HepG2 (cell line): ENCODE results near the gene TVP23A. TPM values are rescaled to one million over a fixed set of nuclear protein-coding genes. Genes with fewer than 3 reads are reported as not detected.

Experiments used
- HCFC1 ChIP-seq: fragments of 150-350 bp; IDR thresholded peaks from 2 replicates; pipeline ENCODE4 v1.6.1; 2014; ENCODE audit warnings: low read depth, low read length
- HMGA1 ChIP-seq: sonication (generic); formaldehyde crosslinking; conservative IDR thresholded peaks from 2 replicates; pipeline ENCODE4 v1.4.0; 2020; ENCODE audit warnings: missing genetic modification reagents
- MED8 ChIP-seq: sonication (generic); formaldehyde crosslinking; IDR thresholded peaks from 2 replicates; pipeline ENCODE4 v1.8.1; 2023; ENCODE audit warnings: mild to moderate bottlenecking, missing genetic modification reagents; ENCODE audit not compliant: insufficient replicate concordance
- RFX3 ChIP-seq: IDR thresholded peaks from 2 replicates; pipeline ENCODE4 v1.6.1; 2016; ENCODE audit warnings: missing biosample characterization, missing genetic modification reagents
- SMAD1 ChIP-seq: sonication (generic); formaldehyde crosslinking; IDR thresholded peaks from 2 replicates; pipeline ENCODE4 v1.4.0; 2020; ENCODE audit warnings: missing genetic modification reagents, low read depth, mild to moderate bottlenecking, borderline replicate concordance
- ZNF430 ChIP-seq: sonication (generic); formaldehyde crosslinking; IDR thresholded peaks from 2 replicates; pipeline ENCODE4 v1.9.0; 2021; ENCODE audit warnings: mild to moderate bottlenecking, missing genetic modification reagents
- ZNF792 ChIP-seq: IDR thresholded peaks from 2 replicates; pipeline ENCODE4 v1.6.1; 2016
- polyA plus RNA-seq, 8 experiments: library from polyadenylated mRNA; depleted of rRNA in 3 of 8; stranded (reverse) in 7 of 8; unstranded in 1 of 8; fragments of >200 nt; fragmentation: Illumina TruSeq in 4 of 8; extraction: Trizol in 4 of 8; gene quantifications; 2 replicates each; pipeline versions ENCODE4 v1.2.1 to v1.2.3, GENCODE V29; 2011 to 2016; ENCODE audit warnings: low read depth in 4 of 8, missing spikeins in 1 of 8, mixed read lengths in 1 of 8; ENCODE audit not compliant: insufficient read depth in 1 of 8
- total RNA-seq, 5 experiments: library from RNA; depleted of rRNA; stranded (reverse); fragments of >200 nt; fragmentation: Illumina TruSeq; extraction: Trizol; gene quantifications; 2 replicates each; pipeline ENCODE4 v1.2.3, GENCODE V29; 2016; ENCODE audit warnings: low read depth in 1 of 5
- TF ChIP-seq, protein P1 (sequence below): sonication (generic); formaldehyde crosslinking; conservative IDR thresholded peaks from 2 replicates; pipeline ENCODE4 v1.4.0; 2020; ENCODE audit warnings: mild to moderate bottlenecking, missing genetic modification reagents, moderate library complexity
- TF ChIP-seq, protein P2 (sequence below): sonication (generic); formaldehyde crosslinking; conservative IDR thresholded peaks from 2 replicates; pipeline ENCODE4 v1.8.0; 2022; ENCODE audit warnings: missing genetic modification reagents
- TF ChIP-seq, protein P3 (sequence below), 2 experiments: sonication (generic) in 1 of 2; formaldehyde crosslinking in 1 of 2; IDR thresholded peaks; 2 replicates each; pipeline versions ENCODE4 v1.5.1 to v1.6.1; 2011 to 2020; ENCODE audit warnings: borderline replicate concordance in 1 of 2, low read depth in 1 of 2, low read length in 1 of 2, mild to moderate bottlenecking in 1 of 2, missing genetic modification reagents in 1 of 2, moderate library complexity in 1 of 2
- TF ChIP-seq, protein P4 (sequence below): sonication (generic); formaldehyde crosslinking; IDR thresholded peaks from 2 replicates; pipeline ENCODE4 v1.4.0; 2020; ENCODE audit warnings: missing genetic modification reagents, borderline replicate concordance
- TF ChIP-seq, protein P5 (sequence below): sonication (generic); formaldehyde crosslinking; IDR thresholded peaks from 2 replicates; pipeline ENCODE4 v1.8.1; 2023; ENCODE audit warnings: mild to moderate bottlenecking, moderate library complexity, missing genetic modification reagents
- TF ChIP-seq, protein P6 (sequence below): sonication (generic); formaldehyde crosslinking; conservative IDR thresholded peaks from 2 replicates; pipeline ENCODE4 v1.4.0; 2020; ENCODE audit warnings: missing genetic modification reagents

TVP23A gene
- total and polyA plus RNA-seq, 2 of the 13 experiments (the other 11 are each of a cell fraction or from before 2014, with no cell fraction given): not detected

DNA sequence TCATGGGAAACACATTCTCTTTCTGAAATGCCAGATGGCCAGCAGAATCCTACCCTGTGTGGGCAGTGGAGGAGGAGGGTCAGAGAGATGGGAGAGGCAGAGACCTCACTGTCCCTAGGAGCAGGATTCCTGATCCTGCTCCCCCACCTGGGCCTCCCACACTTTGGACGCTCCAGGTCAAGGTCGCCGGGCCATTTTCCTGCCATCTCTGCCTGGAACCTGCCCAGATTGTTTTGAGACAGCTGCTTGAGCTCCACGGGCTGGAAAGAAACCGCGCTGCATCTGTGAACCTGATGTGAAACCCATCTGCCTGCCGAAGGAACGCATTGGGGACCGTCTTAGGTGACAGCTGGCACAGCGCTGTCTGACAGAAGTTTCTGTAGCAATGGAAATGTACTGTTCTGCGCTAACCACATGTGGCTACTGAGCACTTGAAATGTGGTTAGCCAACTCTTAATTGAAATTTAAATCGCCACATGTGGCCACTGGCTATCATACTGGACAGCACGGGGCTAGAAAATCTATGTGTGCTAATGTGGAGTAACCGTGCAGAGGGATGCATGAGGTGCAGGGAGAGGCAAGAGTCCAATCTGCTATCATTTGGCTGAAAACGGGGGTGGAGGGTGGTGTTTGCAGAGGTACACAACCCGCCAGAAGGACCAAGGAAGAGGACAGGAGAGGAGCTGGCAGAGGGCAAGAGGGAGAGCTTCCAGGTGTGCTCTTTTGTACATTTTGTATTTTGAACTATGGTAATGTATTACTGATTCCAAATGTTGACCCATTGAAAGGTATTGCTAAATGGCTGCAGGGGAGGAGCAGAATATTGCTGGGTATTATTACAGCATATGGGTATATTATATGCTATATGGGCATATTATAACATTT lies 90.3 kb downstream of the TVP23A start (continued):
- TF ChIP-seq, protein P1, sequence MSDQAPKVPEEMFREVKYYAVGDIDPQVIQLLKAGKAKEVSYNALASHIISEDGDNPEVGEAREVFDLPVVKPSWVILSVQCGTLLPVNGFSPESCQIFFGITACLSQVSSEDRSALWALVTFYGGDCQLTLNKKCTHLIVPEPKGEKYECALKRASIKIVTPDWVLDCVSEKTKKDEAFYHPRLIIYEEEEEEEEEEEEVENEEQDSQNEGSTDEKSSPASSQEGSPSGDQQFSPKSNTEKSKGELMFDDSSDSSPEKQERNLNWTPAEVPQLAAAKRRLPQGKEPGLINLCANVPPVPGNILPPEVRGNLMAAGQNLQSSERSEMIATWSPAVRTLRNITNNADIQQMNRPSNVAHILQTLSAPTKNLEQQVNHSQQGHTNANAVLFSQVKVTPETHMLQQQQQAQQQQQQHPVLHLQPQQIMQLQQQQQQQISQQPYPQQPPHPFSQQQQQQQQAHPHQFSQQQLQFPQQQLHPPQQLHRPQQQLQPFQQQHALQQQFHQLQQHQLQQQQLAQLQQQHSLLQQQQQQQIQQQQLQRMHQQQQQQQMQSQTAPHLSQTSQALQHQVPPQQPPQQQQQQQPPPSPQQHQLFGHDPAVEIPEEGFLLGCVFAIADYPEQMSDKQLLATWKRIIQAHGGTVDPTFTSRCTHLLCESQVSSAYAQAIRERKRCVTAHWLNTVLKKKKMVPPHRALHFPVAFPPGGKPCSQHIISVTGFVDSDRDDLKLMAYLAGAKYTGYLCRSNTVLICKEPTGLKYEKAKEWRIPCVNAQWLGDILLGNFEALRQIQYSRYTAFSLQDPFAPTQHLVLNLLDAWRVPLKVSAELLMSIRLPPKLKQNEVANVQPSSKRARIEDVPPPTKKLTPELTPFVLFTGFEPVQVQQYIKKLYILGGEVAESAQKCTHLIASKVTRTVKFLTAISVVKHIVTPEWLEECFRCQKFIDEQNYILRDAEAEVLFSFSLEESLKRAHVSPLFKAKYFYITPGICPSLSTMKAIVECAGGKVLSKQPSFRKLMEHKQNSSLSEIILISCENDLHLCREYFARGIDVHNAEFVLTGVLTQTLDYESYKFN (CRISPR knock-in tag): peak; percentile 92
- TF ChIP-seq HCFC1 (no peak), ZNF430 (CRISPR knock-in tag) (0 out of 2 replicates have a peak, but pooled peaks have one; percentile 50), MED8 (no peak), SMAD1 (CRISPR knock-in tag) (peak; percentile 70; the same call in 1 of the 2 replicates), RFX3 (CRISPR knock-in tag) (no peak), HMGA1 (no peak), ZNF792 (peak; percentile 45; the same call in 1 of the 2 replicates)
- TF ChIP-seq, protein P2, sequence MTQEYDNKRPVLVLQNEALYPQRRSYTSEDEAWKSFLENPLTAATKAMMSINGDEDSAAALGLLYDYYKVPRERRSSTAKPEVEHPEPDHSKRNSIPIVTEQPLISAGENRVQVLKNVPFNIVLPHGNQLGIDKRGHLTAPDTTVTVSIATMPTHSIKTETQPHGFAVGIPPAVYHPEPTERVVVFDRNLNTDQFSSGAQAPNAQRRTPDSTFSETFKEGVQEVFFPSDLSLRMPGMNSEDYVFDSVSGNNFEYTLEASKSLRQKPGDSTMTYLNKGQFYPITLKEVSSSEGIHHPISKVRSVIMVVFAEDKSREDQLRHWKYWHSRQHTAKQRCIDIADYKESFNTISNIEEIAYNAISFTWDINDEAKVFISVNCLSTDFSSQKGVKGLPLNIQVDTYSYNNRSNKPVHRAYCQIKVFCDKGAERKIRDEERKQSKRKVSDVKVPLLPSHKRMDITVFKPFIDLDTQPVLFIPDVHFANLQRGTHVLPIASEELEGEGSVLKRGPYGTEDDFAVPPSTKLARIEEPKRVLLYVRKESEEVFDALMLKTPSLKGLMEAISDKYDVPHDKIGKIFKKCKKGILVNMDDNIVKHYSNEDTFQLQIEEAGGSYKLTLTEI: no peak
- TF ChIP-seq, protein P3, sequence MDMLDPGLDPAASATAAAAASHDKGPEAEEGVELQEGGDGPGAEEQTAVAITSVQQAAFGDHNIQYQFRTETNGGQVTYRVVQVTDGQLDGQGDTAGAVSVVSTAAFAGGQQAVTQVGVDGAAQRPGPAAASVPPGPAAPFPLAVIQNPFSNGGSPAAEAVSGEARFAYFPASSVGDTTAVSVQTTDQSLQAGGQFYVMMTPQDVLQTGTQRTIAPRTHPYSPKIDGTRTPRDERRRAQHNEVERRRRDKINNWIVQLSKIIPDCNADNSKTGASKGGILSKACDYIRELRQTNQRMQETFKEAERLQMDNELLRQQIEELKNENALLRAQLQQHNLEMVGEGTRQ (IDR thresholded peaks at IDR 0.05; ENCODE audit: low read depth, low read length): no peak
- TF ChIP-seq, protein P3 (CRISPR knock-in tag; IDR thresholded peaks at IDR 0.05; ENCODE audit: borderline replicate concordance): no peak
- TF ChIP-seq, protein P4, sequence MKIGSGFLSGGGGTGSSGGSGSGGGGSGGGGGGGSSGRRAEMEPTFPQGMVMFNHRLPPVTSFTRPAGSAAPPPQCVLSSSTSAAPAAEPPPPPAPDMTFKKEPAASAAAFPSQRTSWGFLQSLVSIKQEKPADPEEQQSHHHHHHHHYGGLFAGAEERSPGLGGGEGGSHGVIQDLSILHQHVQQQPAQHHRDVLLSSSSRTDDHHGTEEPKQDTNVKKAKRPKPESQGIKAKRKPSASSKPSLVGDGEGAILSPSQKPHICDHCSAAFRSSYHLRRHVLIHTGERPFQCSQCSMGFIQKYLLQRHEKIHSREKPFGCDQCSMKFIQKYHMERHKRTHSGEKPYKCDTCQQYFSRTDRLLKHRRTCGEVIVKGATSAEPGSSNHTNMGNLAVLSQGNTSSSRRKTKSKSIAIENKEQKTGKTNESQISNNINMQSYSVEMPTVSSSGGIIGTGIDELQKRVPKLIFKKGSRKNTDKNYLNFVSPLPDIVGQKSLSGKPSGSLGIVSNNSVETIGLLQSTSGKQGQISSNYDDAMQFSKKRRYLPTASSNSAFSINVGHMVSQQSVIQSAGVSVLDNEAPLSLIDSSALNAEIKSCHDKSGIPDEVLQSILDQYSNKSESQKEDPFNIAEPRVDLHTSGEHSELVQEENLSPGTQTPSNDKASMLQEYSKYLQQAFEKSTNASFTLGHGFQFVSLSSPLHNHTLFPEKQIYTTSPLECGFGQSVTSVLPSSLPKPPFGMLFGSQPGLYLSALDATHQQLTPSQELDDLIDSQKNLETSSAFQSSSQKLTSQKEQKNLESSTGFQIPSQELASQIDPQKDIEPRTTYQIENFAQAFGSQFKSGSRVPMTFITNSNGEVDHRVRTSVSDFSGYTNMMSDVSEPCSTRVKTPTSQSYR (CRISPR knock-in tag): peak; percentile 82
- TF ChIP-seq, protein P5, sequence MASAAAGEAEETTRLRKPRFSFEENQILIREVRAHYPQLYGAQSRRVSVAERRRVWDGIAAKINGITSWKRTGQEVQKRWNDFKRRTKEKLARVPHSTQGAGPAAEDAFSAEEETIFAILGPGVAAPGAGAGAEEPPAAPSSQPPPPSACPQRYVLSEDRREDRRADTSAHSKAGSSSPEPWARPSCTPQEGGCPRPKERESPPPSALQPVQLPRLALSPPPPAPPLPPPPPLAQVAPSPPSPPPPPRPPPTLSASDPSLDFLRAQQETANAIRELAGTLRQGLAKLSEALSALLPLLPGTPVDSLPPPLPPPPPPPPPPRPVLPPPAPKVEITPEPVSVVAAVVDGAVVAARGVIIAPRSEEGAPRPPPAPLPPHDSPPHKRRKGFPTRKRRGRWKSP (CRISPR knock-in tag): no peak
- TF ChIP-seq, protein P6, sequence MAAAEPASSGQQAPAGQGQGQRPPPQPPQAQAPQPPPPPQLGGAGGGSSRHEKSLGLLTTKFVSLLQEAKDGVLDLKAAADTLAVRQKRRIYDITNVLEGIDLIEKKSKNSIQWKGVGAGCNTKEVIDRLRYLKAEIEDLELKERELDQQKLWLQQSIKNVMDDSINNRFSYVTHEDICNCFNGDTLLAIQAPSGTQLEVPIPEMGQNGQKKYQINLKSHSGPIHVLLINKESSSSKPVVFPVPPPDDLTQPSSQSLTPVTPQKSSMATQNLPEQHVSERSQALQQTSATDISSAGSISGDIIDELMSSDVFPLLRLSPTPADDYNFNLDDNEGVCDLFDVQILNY (CRISPR knock-in tag): no peak
